Astrocyte (in vitro differentiated cells and primary cell): ENCODE measurements around the gene FAF2. TPM values are rescaled to one million over a fixed set of nuclear protein-coding genes. Genes with fewer than 3 reads are reported as not detected.

ENCODE experiments used
- DNase-seq: peaks from one replicate; pipeline ENCODE4 v3.0.0-alpha.2; 2010; ENCODE audit warnings: low read depth
- FAIRE-seq: peaks from 2 replicates; lab custom pipeline; 2011; peaks lifted over from hg19 to GRCh38; lab: Jason Lieb, UNC
- H2AFZ ChIP-seq: 2 replicates; pipeline ENCODE4 v1.6.0; 2012; ENCODE audit warnings: low read depth, low read length, inconsistent platforms
- H3K27ac ChIP-seq: 2 replicates; pipeline ENCODE4 v1.5.1; 2011; ENCODE audit warnings: low read depth, low read length, inconsistent platforms
- H3K27me3 ChIP-seq: 2 replicates; pipeline ENCODE4 v1.6.0; 2011; ENCODE audit warnings: low read length, inconsistent platforms; ENCODE audit not compliant: insufficient read depth
- H3K36me3 ChIP-seq: 2 replicates; pipeline ENCODE4 v1.5.1; 2011; ENCODE audit warnings: low read length, inconsistent platforms; ENCODE audit not compliant: insufficient read depth
- H3K4me1 ChIP-seq: 2 replicates; pipeline ENCODE4 v1.5.1; 2011; ENCODE audit warnings: low read length, inconsistent platforms; ENCODE audit not compliant: insufficient read depth
- H3K4me2 ChIP-seq: 2 replicates; pipeline ENCODE4 v1.6.0; 2012; ENCODE audit warnings: low read length, inconsistent platforms
- H3K4me3 ChIP-seq: 2 replicates; pipeline ENCODE4 v1.5.1; 2011; ENCODE audit warnings: low read depth, mild to moderate bottlenecking, low read length, inconsistent platforms; ENCODE audit not compliant: insufficient read depth
- H3K79me2 ChIP-seq: 2 replicates; pipeline ENCODE4 v1.6.0; 2012; ENCODE audit warnings: mild to moderate bottlenecking, low read length, inconsistent platforms; ENCODE audit not compliant: insufficient read depth
- H3K9ac ChIP-seq: 2 replicates; pipeline ENCODE4 v1.6.0; 2012; ENCODE audit warnings: mild to moderate bottlenecking, low read length, inconsistent platforms
- H3K9me3 ChIP-seq: 2 replicates; pipeline ENCODE4 v1.5.1; 2012; ENCODE audit warnings: low read depth, mild to moderate bottlenecking, low read length, inconsistent platforms; ENCODE audit not compliant: insufficient read depth
- H4K20me1 ChIP-seq: 2 replicates; pipeline ENCODE4 v1.6.0; 2012; ENCODE audit warnings: low read length, inconsistent platforms; ENCODE audit not compliant: insufficient read depth
- H3K27ac Mint-ChIP-seq: one replicate; pipeline ENCODE4 v1.8.0; 2021; ENCODE audit warnings: mild to moderate bottlenecking, mixed read lengths; ENCODE audit not compliant: unreplicated experiment
- H3K27me3 Mint-ChIP-seq: one replicate; pipeline ENCODE4 v1.8.0; 2021; ENCODE audit warnings: low read depth, mixed read lengths; ENCODE audit not compliant: unreplicated experiment
- H3K36me3 Mint-ChIP-seq: one replicate; pipeline ENCODE4 v1.8.0; 2021; ENCODE audit warnings: low read depth, mixed read lengths; ENCODE audit not compliant: unreplicated experiment
- H3K4me1 Mint-ChIP-seq: one replicate; pipeline ENCODE4 v1.8.0; 2021; ENCODE audit warnings: low read depth, mixed read lengths; ENCODE audit not compliant: unreplicated experiment
- H3K4me3 Mint-ChIP-seq: one replicate; pipeline ENCODE4 v1.8.0; 2021; ENCODE audit warnings: mild to moderate bottlenecking, moderate library complexity, mixed read lengths; ENCODE audit not compliant: unreplicated experiment
- H3K9me3 Mint-ChIP-seq: one replicate; pipeline ENCODE4 v1.8.0; 2021; ENCODE audit warnings: mild to moderate bottlenecking, mixed read lengths; ENCODE audit not compliant: unreplicated experiment
- CTCF ChIP-seq: IDR thresholded peaks from 2 replicates; pipeline ENCODE4 v1.5.1; 2011; ENCODE audit warnings: low read depth, mild to moderate bottlenecking, inconsistent platforms, low read length, moderate library complexity; ENCODE audit not compliant: insufficient read depth
- EZH2 ChIP-seq: IDR thresholded peaks from 2 replicates; pipeline ENCODE4 v1.6.1; 2012; ENCODE audit warnings: mild to moderate bottlenecking, low read length, inconsistent platforms; ENCODE audit not compliant: insufficient read depth
- total RNA-seq: library from RNA; stranded (reverse); gene quantifications from 2 replicates; pipeline ENCODE4 v1.2.1, GENCODE V29; 2021

The FAF2 gene
- total RNA-seq, 1 donor from 2014 or later, result 56.2 TPM

GRCh38 chr5:176537554-176538229 is 89.5 kb downstream of the FAF2 start:
- Histone ChIP-seq H3K27me3 (no peaks in the 10 kb centered on the region), H3K4me1 (peaks cover 41% of the 10 kb centered on the region)
- FAIRE-seq, result no peak

GRCh38 chr5:176538230-176538988 is 90.2 kb downstream of the FAF2 start:
- Histone ChIP-seq H4K20me1 (peaks cover 28% of the 10 kb centered on the region), H3K27ac (peak overlapping the region; percentile 36), H3K4me2 (peak overlapping the region; percentile 91), H3K4me1 (peaks cover 41% of the 10 kb centered on the region), H3K36me3 (no peaks in the 10 kb centered on the region), H3K4me3 (peak overlapping the region; percentile 88), H3K27me3 (no peaks in the 10 kb centered on the region), H3K79me2 (peaks cover 31% of the 10 kb centered on the region), H3K9me3 (no peaks in the 10 kb centered on the region), H2AFZ (peak overlapping the region; percentile 75), H3K9ac (peak overlapping the region; percentile 44)
- H3K36me3 Mint-ChIP-seq, result peaks cover 5% of the 10 kb centered on the region
- TF ChIP-seq CTCF (no peak), EZH2 (no peak)
- H3K4me3 Mint-ChIP-seq, result peak overlapping the region; percentile 96
- no peaks in the 10 kb centered on the region for H3K27me3 Mint-ChIP-seq
- DNase-seq, result no peak
- no peaks in the 10 kb centered on the region for H3K9me3 Mint-ChIP-seq
- peak overlapping the region; percentile 98 for H3K27ac Mint-ChIP-seq
- FAIRE-seq, result no peak
- peaks cover 31% of the 10 kb centered on the region for H3K4me1 Mint-ChIP-seq

More at GRCh38 chr5:176537554-176538229, 89.5 kb downstream of the FAF2 start:
- no peaks in the 10 kb centered on the region for H3K9me3 Mint-ChIP-seq
- no peaks in the 10 kb centered on the region for H3K36me3 ChIP-seq
- H3K27ac Mint-ChIP-seq, result peak overlapping the region; percentile 98
- peak; percentile 99 for DNase-seq
- H3K36me3 Mint-ChIP-seq, result peaks cover 5% of the 10 kb centered on the region
- peaks cover 38% of the 10 kb centered on the region for H3K79me2 ChIP-seq
- TF ChIP-seq EZH2 (no peak), CTCF (no peak)
- H2AFZ ChIP-seq, result peak overlapping the region; percentile 90
- H3K9ac ChIP-seq, result peak overlapping the region; percentile 91
- no peaks in the 10 kb centered on the region for H3K9me3 ChIP-seq
- peaks cover 35% of the 10 kb centered on the region for H4K20me1 ChIP-seq
- H3K4me3 ChIP-seq, result peak overlapping the region; percentile 88
- H3K4me1 Mint-ChIP-seq, result peaks cover 34% of the 10 kb centered on the region
- peak overlapping the region; percentile 90 for H3K27ac ChIP-seq
- H3K27me3 Mint-ChIP-seq, result no peaks in the 10 kb centered on the region
- peak overlapping the region; percentile 96 for H3K4me3 Mint-ChIP-seq
- peak overlapping the region; percentile 91 for H3K4me2 ChIP-seq
